SK-N-SH (cell line): ENCODE results near the gene SYNJ2.

Source experiments
- CTCF ChIP-seq: fragments of 200-600 bp; sonication (generic); IDR thresholded peaks from 2 replicates; pipeline ENCODE4 v1.6.1; 2017; ENCODE audit warnings: antibody characterized with exemption, mild to moderate bottlenecking, moderate library complexity
- IRF3 ChIP-seq: fragments of 150-350 bp; IDR thresholded peaks from 2 replicates; pipeline ENCODE4 v1.6.1; 2016; ENCODE audit warnings: mild to moderate bottlenecking, low read depth, low read length
- TCF12 ChIP-seq: IDR thresholded peaks from 2 replicates; pipeline ENCODE4 v1.4.0; 2012

GRCh38 chr6:158021814-158022748 is 40.4 kb downstream of the SYNJ2 start:
- TF ChIP-seq TCF12, result no peak
- no peak for TF ChIP-seq IRF3
- no peak for TF ChIP-seq CTCF
